Neural cell (in vitro differentiated cells): ENCODE measurements around the gene TSPAN7. TPM values are rescaled to one million over a fixed set of nuclear protein-coding genes. Genes with fewer than 3 reads are reported as not detected.

Experiments used
- H2AFZ ChIP-seq: fragments of 200-600, 300-800 bp; sonication (generic), shearing (Covaris generic); 2 replicates; pipeline ENCODE4 v1.6.0; 2014; ENCODE audit warnings: low read depth, mild to moderate bottlenecking, antibody characterized with exemption, low read length, moderate library complexity
- H3F3A ChIP-seq: fragments of 200-600 bp; shearing (Covaris generic); 2 replicates; pipeline ENCODE4 v1.6.1; 2016; ENCODE audit warnings: mild to moderate bottlenecking, moderate library complexity, mixed read lengths, antibody characterized with exemption, low read length; ENCODE audit not compliant: insufficient read depth, poor library complexity, severe bottlenecking
- H3K27ac ChIP-seq: fragments of 200-600, 300-800 bp; sonication (generic), shearing (Covaris generic); 2 replicates; pipeline ENCODE4 v1.5.1; 2014; ENCODE audit warnings: mild to moderate bottlenecking, low read length, moderate library complexity
- H3K27me3 ChIP-seq: fragments of 300-800, 200-600 bp; sonication (generic), shearing (Covaris generic); 2 replicates; pipeline ENCODE4 v1.6.0; 2014; ENCODE audit warnings: mild to moderate bottlenecking, low read depth, low read length, moderate library complexity; ENCODE audit not compliant: insufficient read depth
- H3K36me3 ChIP-seq: fragments of 300-800, 200-600 bp; sonication (generic), shearing (Covaris generic); 2 replicates; pipeline ENCODE4 v1.5.1; 2014; ENCODE audit warnings: mild to moderate bottlenecking, antibody characterized with exemption, low read length, moderate library complexity; ENCODE audit not compliant: insufficient read depth
- H3K4me2 ChIP-seq: fragments of 300-800, 200-600 bp; sonication (generic), shearing (Covaris generic); 2 replicates; pipeline ENCODE4 v1.6.0; 2014; ENCODE audit warnings: mild to moderate bottlenecking, low read length
- H3K4me3 ChIP-seq: fragments of 300-800, 200-600 bp; sonication (generic), shearing (Covaris generic); 2 replicates; pipeline ENCODE4 v1.5.1; 2014; ENCODE audit warnings: mild to moderate bottlenecking, low read length, moderate library complexity
- H3K79me2 ChIP-seq: fragments of 200-600 bp; shearing (Covaris generic); replicated peaks from 2 replicates; pipeline ENCODE4 v1.6.0; 2014; ENCODE audit warnings: mild to moderate bottlenecking, low read length, moderate library complexity; ENCODE audit not compliant: insufficient read depth
- H3K9ac ChIP-seq: fragments of 300-800, 200-600 bp; sonication (generic), shearing (Covaris generic); 2 replicates; pipeline ENCODE4 v1.6.1; 2016; ENCODE audit warnings: mild to moderate bottlenecking, low read length, mixed read lengths
- H3K9me2 ChIP-seq: fragments of 200-600 bp; shearing (Covaris generic); 2 replicates; pipeline ENCODE4 v1.6.1; 2016; ENCODE audit warnings: mild to moderate bottlenecking, low read length, mixed read lengths; ENCODE audit not compliant: insufficient read depth
- H3K9me3 ChIP-seq: fragments of 200-600, 300-800 bp; sonication (generic), shearing (Covaris generic); 2 replicates; pipeline ENCODE4 v1.6.1; 2016; ENCODE audit warnings: mild to moderate bottlenecking, mixed run types, low read length, moderate library complexity, mixed read lengths
- H4K20me1 ChIP-seq: fragments of 200-600 bp; shearing (Covaris generic); 2 replicates; pipeline ENCODE4 v1.6.1; 2016; ENCODE audit warnings: mild to moderate bottlenecking, mixed run types; ENCODE audit not compliant: insufficient read depth
- EP300 ChIP-seq: fragments of 450-650 bp; conservative IDR thresholded peaks from 2 replicates; pipeline ENCODE4 v1.6.1; 2014; ENCODE audit warnings: antibody characterized with exemption, mild to moderate bottlenecking, moderate library complexity; ENCODE audit not compliant: poor library complexity, severe bottlenecking
- EZH2 ChIP-seq: fragments of 200-600, 300-800 bp; shearing (Covaris generic), sonication (generic); IDR thresholded peaks from 2 replicates; pipeline ENCODE4 v1.6.1; 2014; ENCODE audit warnings: antibody characterized with exemption, low read length, borderline replicate concordance, mild to moderate bottlenecking; ENCODE audit not compliant: insufficient read depth, poor library complexity, severe bottlenecking
- MXI1 ChIP-seq: fragments of 450-650 bp; conservative IDR thresholded peaks from 2 replicates; pipeline ENCODE4 v1.6.1; 2014; ENCODE audit warnings: antibody characterized with exemption, mild to moderate bottlenecking; ENCODE audit not compliant: poor library complexity, severe bottlenecking
- POLR2AphosphoS5 ChIP-seq: IDR thresholded peaks from 2 replicates; pipeline ENCODE4 v1.6.1; 2012
- RAD21 ChIP-seq: fragments of 450-650 bp; conservative IDR thresholded peaks from 2 replicates; pipeline ENCODE4 v1.6.1; 2014; ENCODE audit warnings: antibody characterized with exemption, mild to moderate bottlenecking, moderate library complexity
- SMC3 ChIP-seq: fragments of 450-650 bp; conservative IDR thresholded peaks from 2 replicates; pipeline ENCODE4 v1.6.1; 2014; ENCODE audit warnings: antibody characterized with exemption, mild to moderate bottlenecking, moderate library complexity; ENCODE audit not compliant: poor library complexity
- TAF1 ChIP-seq: IDR thresholded peaks from 2 replicates; pipeline ENCODE4 v1.6.1; 2012; ENCODE audit warnings: low read depth
- polyA plus RNA-seq: library from polyadenylated mRNA; depleted of rRNA; stranded (reverse); fragments of >200 nt; gene quantifications from 2 replicates; pipeline ENCODE4 v1.2.3, GENCODE V29; 2014
- TF ChIP-seq, protein P1 (sequence below): fragments of 450-650 bp; IDR thresholded peaks from 2 replicates; pipeline ENCODE4 v1.5.1; 2014; ENCODE audit warnings: antibody characterized with exemption, mild to moderate bottlenecking, moderate library complexity; ENCODE audit not compliant: poor library complexity, severe bottlenecking
- TF ChIP-seq, protein P2 (sequence below): IDR thresholded peaks from 2 replicates; pipeline ENCODE4 v1.6.1; 2012; ENCODE audit warnings: borderline replicate concordance

Gene TSPAN7
- polyA plus RNA-seq, 1 donor from 2014 or later = 184 TPM

DNA sequence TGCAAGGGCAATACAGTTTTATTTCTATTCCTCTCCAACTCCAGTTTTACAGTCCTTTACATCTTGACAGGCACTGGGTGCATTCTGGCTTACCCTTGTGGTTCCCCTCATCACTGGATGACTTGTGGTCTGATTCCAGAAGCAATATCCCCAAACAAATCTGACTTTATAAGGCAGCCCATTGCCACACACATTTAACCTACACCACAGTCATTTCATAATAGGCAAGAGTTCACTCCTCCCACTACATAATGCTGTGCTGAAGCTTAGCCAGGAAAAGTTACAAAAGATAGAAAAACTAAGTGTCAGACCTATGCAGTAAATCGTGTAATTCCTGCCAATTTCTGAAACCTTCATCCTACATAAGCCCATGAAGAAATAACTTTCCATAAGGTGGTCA is 157.0 kb downstream of the TSPAN7 start:
- Histone ChIP-seq H3K79me2 (no peaks in the 10 kb centered on the region), H2AFZ (no peak overlapping the region), H3F3A (no peaks in the 10 kb centered on the region), H3K36me3 (no peaks in the 10 kb centered on the region), H3K9me2 (no peaks in the 10 kb centered on the region), H3K9me3 (no peaks in the 10 kb centered on the region), H3K27me3 (no peaks in the 10 kb centered on the region), H3K4me2 (no peak overlapping the region), H3K4me3 (no peak overlapping the region), H4K20me1 (no peaks in the 10 kb centered on the region), H3K9ac (no peak overlapping the region), H3K27ac (no peak overlapping the region)
- TF ChIP-seq POLR2AphosphoS5 = no peak
- TF ChIP-seq, protein P1, sequence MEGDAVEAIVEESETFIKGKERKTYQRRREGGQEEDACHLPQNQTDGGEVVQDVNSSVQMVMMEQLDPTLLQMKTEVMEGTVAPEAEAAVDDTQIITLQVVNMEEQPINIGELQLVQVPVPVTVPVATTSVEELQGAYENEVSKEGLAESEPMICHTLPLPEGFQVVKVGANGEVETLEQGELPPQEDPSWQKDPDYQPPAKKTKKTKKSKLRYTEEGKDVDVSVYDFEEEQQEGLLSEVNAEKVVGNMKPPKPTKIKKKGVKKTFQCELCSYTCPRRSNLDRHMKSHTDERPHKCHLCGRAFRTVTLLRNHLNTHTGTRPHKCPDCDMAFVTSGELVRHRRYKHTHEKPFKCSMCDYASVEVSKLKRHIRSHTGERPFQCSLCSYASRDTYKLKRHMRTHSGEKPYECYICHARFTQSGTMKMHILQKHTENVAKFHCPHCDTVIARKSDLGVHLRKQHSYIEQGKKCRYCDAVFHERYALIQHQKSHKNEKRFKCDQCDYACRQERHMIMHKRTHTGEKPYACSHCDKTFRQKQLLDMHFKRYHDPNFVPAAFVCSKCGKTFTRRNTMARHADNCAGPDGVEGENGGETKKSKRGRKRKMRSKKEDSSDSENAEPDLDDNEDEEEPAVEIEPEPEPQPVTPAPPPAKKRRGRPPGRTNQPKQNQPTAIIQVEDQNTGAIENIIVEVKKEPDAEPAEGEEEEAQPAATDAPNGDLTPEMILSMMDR = no peak
- no peak for TF ChIP-seq RAD21
- no peak for TF ChIP-seq TAF1
- TF ChIP-seq MXI1 = no peak
- no peak for TF ChIP-seq EP300

DNA sequence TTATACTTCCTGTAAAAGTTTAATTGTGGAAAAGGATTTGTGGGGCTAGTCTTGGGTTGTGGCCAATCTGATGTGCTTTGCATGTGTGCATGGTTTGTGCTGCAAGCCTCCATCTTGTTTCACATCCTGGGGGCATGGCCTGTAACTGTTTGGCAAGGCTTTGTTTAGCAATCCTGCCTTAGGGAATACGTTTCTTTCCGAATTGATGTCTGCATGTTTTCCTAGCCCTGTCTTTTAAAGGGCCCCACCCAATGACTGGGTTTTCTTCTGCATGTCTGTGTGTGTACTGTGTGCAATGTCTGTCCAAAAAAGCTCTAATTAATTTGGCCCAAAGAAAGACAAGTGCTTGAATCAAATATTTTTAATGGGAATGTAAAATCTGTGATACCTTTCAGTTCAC is 165.3 kb downstream of the TSPAN7 start:
- no peak for TF ChIP-seq SMC3
- TF ChIP-seq POLR2AphosphoS5 = no peak
- TF ChIP-seq, protein P2, sequence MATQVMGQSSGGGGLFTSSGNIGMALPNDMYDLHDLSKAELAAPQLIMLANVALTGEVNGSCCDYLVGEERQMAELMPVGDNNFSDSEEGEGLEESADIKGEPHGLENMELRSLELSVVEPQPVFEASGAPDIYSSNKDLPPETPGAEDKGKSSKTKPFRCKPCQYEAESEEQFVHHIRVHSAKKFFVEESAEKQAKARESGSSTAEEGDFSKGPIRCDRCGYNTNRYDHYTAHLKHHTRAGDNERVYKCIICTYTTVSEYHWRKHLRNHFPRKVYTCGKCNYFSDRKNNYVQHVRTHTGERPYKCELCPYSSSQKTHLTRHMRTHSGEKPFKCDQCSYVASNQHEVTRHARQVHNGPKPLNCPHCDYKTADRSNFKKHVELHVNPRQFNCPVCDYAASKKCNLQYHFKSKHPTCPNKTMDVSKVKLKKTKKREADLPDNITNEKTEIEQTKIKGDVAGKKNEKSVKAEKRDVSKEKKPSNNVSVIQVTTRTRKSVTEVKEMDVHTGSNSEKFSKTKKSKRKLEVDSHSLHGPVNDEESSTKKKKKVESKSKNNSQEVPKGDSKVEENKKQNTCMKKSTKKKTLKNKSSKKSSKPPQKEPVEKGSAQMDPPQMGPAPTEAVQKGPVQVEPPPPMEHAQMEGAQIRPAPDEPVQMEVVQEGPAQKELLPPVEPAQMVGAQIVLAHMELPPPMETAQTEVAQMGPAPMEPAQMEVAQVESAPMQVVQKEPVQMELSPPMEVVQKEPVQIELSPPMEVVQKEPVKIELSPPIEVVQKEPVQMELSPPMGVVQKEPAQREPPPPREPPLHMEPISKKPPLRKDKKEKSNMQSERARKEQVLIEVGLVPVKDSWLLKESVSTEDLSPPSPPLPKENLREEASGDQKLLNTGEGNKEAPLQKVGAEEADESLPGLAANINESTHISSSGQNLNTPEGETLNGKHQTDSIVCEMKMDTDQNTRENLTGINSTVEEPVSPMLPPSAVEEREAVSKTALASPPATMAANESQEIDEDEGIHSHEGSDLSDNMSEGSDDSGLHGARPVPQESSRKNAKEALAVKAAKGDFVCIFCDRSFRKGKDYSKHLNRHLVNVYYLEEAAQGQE = no peak
- TF ChIP-seq MXI1 = no peak
- TF ChIP-seq EZH2 = no peak
- TF ChIP-seq RAD21 = no peak
- no peak for TF ChIP-seq EP300
- TF ChIP-seq, protein P1 = no peak
- no peak for TF ChIP-seq TAF1
- Histone ChIP-seq H2AFZ (no peak overlapping the region), H3K9me3 (no peaks in the 10 kb centered on the region), H3F3A (no peaks in the 10 kb centered on the region), H3K27me3 (no peaks in the 10 kb centered on the region), H3K27ac (no peak overlapping the region), H3K4me2 (no peak overlapping the region), H4K20me1 (no peaks in the 10 kb centered on the region), H3K79me2 (no peaks in the 10 kb centered on the region), H3K36me3 (no peaks in the 10 kb centered on the region), H3K9me2 (no peaks in the 10 kb centered on the region), H3K4me3 (no peak overlapping the region), H3K9ac (no peak overlapping the region)
